ENCODE measurements around the gene LRRC4.

LRRC4 gene

GRCh38 chr7:128005759-128006159 is 25.5 kb downstream of the LRRC4 start:
- Histone ChIP-seq H3K27ac (replicated peaks) (no peak overlapping the region), H3K4me3 (replicated peaks; ENCODE audit: insufficient read depth, low read length) (no peak overlapping the region), H3K27me3 (ENCODE audit: insufficient read depth, poor library complexity, severe bottlenecking) (no peaks in the 10 kb centered on the region)
- TF ChIP-seq REST (IDR thresholded peaks at IDR 0.05; ENCODE audit: insufficient replicate concordance, low read depth) = no peak
- no peak for TF ChIP-seq GABPA (IDR thresholded peaks at IDR 0.05; ENCODE audit: low read depth)
- no peak for TF ChIP-seq POLR2AphosphoS5 (IDR thresholded peaks at IDR 0.05; ENCODE audit: low read depth)
- no peak for TF ChIP-seq SPI1 (IDR thresholded peaks at IDR 0.05; ENCODE audit: borderline replicate concordance, low read depth)
- no peak for TF ChIP-seq CTCF (IDR thresholded peaks at IDR 0.05; ENCODE audit: insufficient read depth, low read length)
- DNase-seq (ENCODE audit: low read depth in 1 of 2, low spot score in 1 of 2) = no peak

GRCh38 chr7:128005117-128005516 is 26.1 kb downstream of the LRRC4 start:
- Histone ChIP-seq H3K27me3 (ENCODE audit: insufficient read depth, poor library complexity, severe bottlenecking) (no peaks in the 10 kb centered on the region), H3K4me3 (replicated peaks; ENCODE audit: insufficient read depth, low read length) (no peak overlapping the region), H3K27ac (replicated peaks) (no peak overlapping the region)
- TF ChIP-seq POLR2AphosphoS5 (IDR thresholded peaks at IDR 0.05; ENCODE audit: low read depth) = no peak
- TF ChIP-seq REST (IDR thresholded peaks at IDR 0.05; ENCODE audit: insufficient replicate concordance, low read depth) = no peak
- TF ChIP-seq SPI1 (IDR thresholded peaks at IDR 0.05; ENCODE audit: borderline replicate concordance, low read depth) = no peak
- no peak for TF ChIP-seq GABPA (IDR thresholded peaks at IDR 0.05; ENCODE audit: low read depth)
- TF ChIP-seq CTCF (IDR thresholded peaks at IDR 0.05; ENCODE audit: insufficient read depth, low read length) = no peak
- DNase-seq (ENCODE audit: low read depth in 1 of 2, low spot score in 1 of 2) = no peak

GRCh38 chr7:128004623-128005022 is 26.6 kb downstream of the LRRC4 start:
- H3K4me3 ChIP-seq (replicated peaks; ENCODE audit: insufficient read depth, low read length) = no peak overlapping the region
- H3K27ac ChIP-seq (replicated peaks) = no peak overlapping the region
- no peaks in the 10 kb centered on the region for H3K27me3 ChIP-seq (ENCODE audit: insufficient read depth, poor library complexity, severe bottlenecking)
- TF ChIP-seq POLR2AphosphoS5 (IDR thresholded peaks at IDR 0.05; ENCODE audit: low read depth) (no peak), SPI1 (IDR thresholded peaks at IDR 0.05; ENCODE audit: borderline replicate concordance, low read depth) (no peak), REST (IDR thresholded peaks at IDR 0.05; ENCODE audit: insufficient replicate concordance, low read depth) (no peak), GABPA (IDR thresholded peaks at IDR 0.05; ENCODE audit: low read depth) (no peak), CTCF (IDR thresholded peaks at IDR 0.05; ENCODE audit: insufficient read depth, low read length) (no peak)
- DNase-seq (ENCODE audit: low read depth in 1 of 2, low spot score in 1 of 2) = no peak
